Fibroblast of the aortic adventitia (primary cell): ENCODE results near the gene TRAPPC4. TPM values are rescaled to one million over a fixed set of nuclear protein-coding genes. Genes with fewer than 3 reads are reported as not detected.

Experiments
- DNase-seq: peaks from one replicate; pipeline ENCODE4 v3.0.0-alpha.2; 2010; ENCODE audit warnings: low read depth
- H3K4me3 ChIP-seq: 2 replicates; pipeline ENCODE4 v1.5.1; 2011; ENCODE audit warnings: low read depth, mild to moderate bottlenecking, control low read depth, low read length, moderate library complexity
- total RNA-seq: library from RNA; depleted of rRNA; stranded (reverse); fragments of >200 nt; gene quantifications from 2 replicates; pipeline ENCODE4 v1.2.3, GENCODE V29; 2012; ENCODE audit warnings: low replicate concordance
- TF ChIP-seq, protein P1 (sequence below): IDR thresholded peaks from 2 replicates; pipeline ENCODE4 v1.5.1; 2011; ENCODE audit warnings: mild to moderate bottlenecking, low read length, control low read depth, inconsistent platforms; ENCODE audit not compliant: insufficient read depth

Gene TRAPPC4
- total RNA-seq, 1 donor, result 79.9 TPM

DNA sequence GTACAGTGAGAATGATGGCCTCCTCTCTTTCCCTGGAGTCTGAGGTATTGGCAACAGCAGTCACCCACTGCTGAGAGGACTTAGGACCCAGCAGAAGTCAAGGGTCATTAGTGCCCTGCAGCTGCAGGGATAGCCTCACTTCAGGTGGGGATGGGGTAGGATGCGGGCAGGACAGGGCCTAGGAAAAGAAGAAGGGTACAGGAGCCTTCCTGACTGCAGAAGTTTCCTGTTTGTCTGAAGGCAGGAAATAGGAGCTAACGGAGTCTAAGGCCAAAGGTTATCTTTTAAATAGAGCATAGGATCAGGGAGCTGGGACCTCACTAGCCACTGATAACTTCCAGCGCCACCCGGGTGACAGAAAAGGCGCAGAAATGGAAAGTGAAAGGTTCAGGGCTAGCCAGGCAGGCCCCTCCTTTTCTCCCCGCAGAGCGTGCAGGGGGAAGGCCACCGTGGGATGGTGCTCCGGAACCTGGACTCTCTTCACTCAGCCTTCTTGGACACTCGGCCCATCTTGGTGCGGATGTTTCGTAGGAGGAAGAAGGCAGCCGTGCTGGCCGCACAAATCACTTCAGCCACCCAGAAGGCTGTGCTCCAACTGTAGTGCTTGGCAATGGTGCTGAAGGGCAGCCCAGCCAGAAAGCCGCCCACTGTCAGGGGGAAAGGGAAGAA is 6.0 kb downstream of the TRAPPC4 start:
- DNase-seq, result no peak
- no peak overlapping the region for H3K4me3 ChIP-seq

DNA sequence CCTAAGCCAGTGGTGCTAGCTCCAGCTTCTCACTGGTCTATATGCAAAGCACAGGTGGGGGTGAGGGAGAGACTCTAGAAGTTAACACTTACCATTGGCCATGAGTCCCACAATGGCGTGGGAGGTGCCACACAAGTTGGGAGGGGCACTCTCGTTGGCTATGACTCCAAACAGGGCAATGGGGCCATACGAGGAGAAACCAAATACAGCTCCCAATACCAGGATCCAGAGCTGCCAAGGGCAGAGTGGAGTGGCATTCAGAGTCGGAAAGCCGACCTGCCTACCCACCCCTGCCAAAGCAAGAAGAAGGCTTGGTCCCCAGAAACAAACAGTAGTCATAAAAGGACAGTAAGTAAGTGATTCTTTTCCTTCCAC is 6.5 kb downstream of the TRAPPC4 start:
- DNase-seq, result no peak
- no peak overlapping the region for H3K4me3 ChIP-seq
- TF ChIP-seq, protein P1, sequence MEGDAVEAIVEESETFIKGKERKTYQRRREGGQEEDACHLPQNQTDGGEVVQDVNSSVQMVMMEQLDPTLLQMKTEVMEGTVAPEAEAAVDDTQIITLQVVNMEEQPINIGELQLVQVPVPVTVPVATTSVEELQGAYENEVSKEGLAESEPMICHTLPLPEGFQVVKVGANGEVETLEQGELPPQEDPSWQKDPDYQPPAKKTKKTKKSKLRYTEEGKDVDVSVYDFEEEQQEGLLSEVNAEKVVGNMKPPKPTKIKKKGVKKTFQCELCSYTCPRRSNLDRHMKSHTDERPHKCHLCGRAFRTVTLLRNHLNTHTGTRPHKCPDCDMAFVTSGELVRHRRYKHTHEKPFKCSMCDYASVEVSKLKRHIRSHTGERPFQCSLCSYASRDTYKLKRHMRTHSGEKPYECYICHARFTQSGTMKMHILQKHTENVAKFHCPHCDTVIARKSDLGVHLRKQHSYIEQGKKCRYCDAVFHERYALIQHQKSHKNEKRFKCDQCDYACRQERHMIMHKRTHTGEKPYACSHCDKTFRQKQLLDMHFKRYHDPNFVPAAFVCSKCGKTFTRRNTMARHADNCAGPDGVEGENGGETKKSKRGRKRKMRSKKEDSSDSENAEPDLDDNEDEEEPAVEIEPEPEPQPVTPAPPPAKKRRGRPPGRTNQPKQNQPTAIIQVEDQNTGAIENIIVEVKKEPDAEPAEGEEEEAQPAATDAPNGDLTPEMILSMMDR, result no peak

More for the DNA sequence above, 6.0 kb downstream of the TRAPPC4 start:
- TF ChIP-seq, protein P1, result no peak

DNA sequence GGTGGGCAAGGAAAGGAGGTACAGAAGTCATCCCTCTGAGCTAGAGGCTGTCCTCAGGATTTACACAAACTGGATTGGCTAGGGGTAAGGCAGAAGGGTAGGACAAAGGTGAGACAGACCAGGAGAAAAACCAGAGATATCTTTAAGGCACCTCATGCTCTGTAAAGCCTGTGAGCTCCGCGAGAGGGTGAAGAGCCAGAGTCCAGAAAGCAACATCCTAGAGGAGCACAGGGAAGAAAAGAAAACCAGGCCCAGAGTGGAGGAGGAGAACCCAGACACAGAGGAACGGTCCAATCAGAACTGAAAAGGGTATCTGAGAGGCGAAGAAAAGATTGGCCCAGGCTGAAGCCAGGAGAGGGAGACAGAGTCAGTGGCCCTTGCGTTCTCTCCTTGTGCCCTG is 7.0 kb downstream of the TRAPPC4 start:
- DNase-seq, result no peak
- H3K4me3 ChIP-seq, result no peak overlapping the region
- TF ChIP-seq, protein P1, result no peak

DNA sequence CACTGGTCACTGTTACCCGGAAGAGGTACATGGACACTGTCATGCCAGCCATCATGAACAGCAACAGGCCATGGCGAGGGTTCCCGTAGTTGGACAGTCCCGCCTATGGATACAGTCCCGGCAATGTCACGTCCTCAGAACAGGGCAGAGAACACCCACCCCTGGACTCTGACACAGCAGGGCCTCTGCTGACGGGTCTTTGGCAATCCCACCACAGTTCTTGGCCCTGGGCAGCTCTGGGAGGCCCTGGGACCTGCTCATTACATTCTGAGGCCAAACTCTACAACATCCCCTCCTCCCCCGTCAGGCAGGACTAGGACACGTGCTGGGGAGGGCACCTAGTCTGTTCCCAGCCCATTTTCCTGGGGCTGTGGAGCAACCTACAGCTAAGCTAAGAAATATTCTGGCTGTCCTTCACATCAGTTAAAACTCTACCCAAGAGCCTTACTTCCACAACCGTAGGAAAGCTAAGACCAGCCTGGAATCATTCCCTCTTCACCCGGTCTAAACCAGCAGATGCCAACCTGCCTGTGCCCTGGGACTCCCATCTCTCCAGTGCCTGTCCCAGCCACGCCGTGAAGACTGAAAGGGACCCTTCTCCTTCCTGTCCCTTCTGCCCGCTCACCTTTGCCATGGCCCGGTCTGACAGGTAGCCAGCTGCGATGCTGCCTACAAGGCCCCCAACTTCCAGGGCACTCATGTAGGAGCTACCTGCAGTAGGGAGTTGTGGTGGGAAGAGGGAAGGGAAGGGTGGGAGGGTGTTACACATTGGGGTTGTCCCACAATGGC is 7.6 kb downstream of the TRAPPC4 start:
- TF ChIP-seq, protein P1, result no peak
- no peak overlapping the region for H3K4me3 ChIP-seq
- no peak for DNase-seq

DNA sequence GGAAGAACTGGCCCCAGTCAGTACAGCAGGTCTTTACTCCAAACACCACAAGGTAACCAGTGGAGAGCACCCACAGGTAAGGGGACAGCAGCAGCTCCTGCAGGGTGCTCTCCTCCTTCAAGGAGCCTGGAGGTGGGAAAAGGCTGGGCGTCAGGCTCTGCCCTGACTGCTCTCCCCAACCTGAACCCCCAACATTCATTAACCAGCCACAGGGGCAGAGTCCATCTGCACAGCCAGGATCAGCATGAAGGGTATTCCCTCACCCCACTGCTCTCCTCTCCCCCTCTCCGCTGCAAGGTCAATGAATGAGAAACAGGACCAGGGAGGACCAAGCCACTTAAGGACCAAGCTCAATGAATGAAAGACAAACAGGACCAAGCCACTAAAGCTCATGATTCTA is 8.4 kb downstream of the TRAPPC4 start:
- TF ChIP-seq, protein P1, result no peak
- no peak for DNase-seq
- H3K4me3 ChIP-seq, result no peak overlapping the region

DNA sequence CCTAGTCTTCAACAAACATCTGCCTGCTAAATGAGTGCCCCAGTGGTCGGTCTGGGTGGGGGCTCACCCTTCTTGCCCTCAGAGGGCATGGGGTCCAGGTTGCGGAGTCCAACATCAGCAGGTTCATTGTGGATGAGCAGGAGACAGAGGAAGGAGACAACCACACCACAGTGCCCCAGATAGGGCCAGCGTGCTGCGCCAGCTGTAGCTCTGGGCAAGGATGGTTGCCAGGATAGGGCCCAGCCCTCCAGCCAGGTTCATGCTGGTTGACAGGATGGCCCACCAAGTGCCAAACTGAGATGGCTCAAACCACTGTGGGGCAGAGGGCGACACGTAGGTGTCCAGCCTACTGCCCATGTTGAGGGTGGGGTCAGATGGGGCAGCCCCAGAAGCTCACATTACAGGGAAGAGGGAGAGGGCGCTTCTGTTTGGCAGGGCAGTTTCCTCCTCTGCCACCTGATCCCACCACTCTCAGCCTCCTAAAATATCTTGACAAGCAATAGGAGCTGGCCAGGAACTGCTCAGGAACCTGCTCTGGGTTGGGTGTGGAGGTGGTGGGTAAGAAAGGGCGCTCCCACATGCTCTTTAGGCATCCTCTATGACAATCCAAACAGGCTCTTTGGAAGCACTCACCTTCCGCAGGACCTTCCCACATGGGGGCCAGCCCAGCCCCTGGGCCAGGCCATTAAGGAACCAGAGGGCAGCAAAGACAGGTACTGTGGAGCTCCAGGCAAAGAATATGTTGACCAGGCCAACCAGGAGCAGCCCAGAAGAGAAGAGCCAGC is 9.2 kb downstream of the TRAPPC4 start:
- no peak overlapping the region for H3K4me3 ChIP-seq
- no peak for DNase-seq
- TF ChIP-seq, protein P1, result no peak
